Tibial nerve (tissue), 3 donors: ENCODE data around the gene RTL10.

Experiments
- POLR2A ChIP-seq, 2 donors: fragments of 450-650 bp; IDR thresholded peaks; one replicate each; pipeline ENCODE4 v1.6.1; 2017; ENCODE audit warnings: antibody characterized with exemption in 2 of 2, mild to moderate bottlenecking in 2 of 2, moderate library complexity in 2 of 2
- TF ChIP-seq, protein P1 (sequence below), 5 experiments: fragments of 200-600 bp in 3 of 5; fragments of 450-650 bp in 2 of 5; sonication (generic) in 3 of 5; IDR thresholded peaks; one replicate each; pipeline ENCODE4 v1.5.1; 2016 to 2019; ENCODE audit warnings: antibody characterized with exemption in 5 of 5, mild to moderate bottlenecking in 3 of 5, moderate library complexity in 2 of 5

DNA sequence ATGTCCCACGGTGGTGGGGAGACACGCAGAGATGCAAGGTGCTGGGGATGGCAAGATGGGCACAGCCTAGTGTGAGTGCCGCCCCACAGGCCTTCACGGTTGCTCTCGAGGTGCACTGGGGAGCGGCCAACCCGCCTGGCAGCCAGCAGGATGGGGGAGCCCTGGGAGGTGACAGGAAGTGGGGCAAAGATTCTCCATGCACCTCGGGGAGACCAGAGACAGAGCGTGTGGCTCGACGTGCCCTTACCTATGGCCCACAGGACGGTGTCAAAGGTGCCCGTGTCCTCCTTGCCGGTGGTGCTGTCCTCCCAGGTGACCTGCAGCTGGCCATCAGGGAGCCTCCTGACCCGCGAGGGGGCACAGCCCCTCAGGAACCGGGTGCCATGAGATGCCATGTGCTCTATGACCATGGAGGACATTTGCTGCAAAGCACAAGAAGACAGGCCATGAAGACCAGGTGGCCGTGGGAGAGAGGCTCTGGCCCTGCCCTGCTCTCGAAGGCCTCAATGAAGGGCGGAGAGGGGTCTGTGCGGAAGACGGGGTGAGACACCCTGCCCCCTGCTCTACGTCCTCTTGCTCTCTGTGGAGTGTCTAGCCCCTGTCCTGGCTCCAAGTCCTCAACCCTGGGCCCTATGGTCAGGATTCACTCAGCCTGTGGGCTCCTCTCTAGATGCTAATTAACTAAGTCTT is 40.6 kb upstream of the RTL10 start:
- TF ChIP-seq, protein P1, sequence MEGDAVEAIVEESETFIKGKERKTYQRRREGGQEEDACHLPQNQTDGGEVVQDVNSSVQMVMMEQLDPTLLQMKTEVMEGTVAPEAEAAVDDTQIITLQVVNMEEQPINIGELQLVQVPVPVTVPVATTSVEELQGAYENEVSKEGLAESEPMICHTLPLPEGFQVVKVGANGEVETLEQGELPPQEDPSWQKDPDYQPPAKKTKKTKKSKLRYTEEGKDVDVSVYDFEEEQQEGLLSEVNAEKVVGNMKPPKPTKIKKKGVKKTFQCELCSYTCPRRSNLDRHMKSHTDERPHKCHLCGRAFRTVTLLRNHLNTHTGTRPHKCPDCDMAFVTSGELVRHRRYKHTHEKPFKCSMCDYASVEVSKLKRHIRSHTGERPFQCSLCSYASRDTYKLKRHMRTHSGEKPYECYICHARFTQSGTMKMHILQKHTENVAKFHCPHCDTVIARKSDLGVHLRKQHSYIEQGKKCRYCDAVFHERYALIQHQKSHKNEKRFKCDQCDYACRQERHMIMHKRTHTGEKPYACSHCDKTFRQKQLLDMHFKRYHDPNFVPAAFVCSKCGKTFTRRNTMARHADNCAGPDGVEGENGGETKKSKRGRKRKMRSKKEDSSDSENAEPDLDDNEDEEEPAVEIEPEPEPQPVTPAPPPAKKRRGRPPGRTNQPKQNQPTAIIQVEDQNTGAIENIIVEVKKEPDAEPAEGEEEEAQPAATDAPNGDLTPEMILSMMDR (IDR thresholded peaks at IDR 0.05) = no peak
- no peak for TF ChIP-seq POLR2A (IDR thresholded peaks at IDR 0.05)
